Left renal cortex interstitium (tissue), 4 donors: Measurements from ENCODE around the gene TMEM132D. TPM values are rescaled to one million over a fixed set of nuclear protein-coding genes. Genes with fewer than 3 reads are reported as not detected.
"Not testable (repeated sequence)": the region's sequence is repeated elsewhere in the genome, so short reads cannot be mapped to it uniquely, and the experiment has no call there.

Experiments used
- DNase-seq, 4 donors: peaks; one replicate each; pipeline ENCODE4 v3.0.0-alpha.2; 2013; ENCODE audit warnings: low read depth in 4 of 4, low spot score in 2 of 4, missing footprints in 1 of 4
- polyA plus RNA-seq, 4 donors: library from polyadenylated mRNA; unstranded; fragments of 120-200 nt; gene quantifications; one replicate each; pipeline ENCODE4 v1.2.1, GENCODE V29; 2013; ENCODE audit not compliant: insufficient read length in 4 of 4

Gene TMEM132D
- polyA plus RNA-seq, 4 donors, result 1.2 to 2.3 (median 2.0) TPM

DNA sequence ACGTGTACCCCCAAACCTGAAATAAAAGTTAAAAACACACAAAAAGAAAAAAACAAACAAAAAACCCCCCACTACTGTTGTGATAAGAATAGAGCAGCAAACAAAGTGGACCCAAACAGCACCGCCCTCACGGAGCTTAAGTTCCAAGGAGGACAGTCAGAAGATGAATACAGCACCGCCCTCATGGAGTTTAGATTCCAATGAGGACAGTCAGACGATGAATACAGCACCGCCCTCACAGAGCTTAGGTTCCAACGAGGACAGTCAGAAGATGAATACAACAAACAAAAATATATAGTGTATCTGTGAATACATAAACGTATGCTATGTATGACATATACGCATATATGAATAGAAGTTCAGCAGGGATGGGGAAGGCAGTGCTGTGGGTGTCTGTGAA lies 696.7 kb downstream of the TMEM132D start:
- no peak for DNase-seq

DNA sequence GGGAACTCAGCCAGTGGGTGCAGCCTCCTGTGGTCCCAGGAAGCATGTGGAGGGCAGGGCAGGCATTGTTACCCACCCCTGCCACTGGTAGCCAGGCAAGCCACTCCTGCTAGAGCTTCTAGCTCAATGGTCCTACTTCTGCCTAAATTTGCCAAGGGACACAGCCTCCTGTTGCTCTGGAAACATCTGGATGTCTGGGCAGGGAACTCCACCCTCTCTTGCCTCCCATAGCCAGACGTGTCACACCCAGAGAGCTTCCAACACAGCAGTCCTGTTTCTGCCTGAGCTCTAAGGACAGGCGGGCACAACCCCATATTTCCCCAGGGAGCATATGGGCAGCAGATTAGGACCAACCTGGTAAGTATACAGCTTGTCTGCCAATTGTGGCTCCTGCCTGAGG lies 700.4 kb downstream of the TMEM132D start:
- DNase-seq, result no peak

DNA sequence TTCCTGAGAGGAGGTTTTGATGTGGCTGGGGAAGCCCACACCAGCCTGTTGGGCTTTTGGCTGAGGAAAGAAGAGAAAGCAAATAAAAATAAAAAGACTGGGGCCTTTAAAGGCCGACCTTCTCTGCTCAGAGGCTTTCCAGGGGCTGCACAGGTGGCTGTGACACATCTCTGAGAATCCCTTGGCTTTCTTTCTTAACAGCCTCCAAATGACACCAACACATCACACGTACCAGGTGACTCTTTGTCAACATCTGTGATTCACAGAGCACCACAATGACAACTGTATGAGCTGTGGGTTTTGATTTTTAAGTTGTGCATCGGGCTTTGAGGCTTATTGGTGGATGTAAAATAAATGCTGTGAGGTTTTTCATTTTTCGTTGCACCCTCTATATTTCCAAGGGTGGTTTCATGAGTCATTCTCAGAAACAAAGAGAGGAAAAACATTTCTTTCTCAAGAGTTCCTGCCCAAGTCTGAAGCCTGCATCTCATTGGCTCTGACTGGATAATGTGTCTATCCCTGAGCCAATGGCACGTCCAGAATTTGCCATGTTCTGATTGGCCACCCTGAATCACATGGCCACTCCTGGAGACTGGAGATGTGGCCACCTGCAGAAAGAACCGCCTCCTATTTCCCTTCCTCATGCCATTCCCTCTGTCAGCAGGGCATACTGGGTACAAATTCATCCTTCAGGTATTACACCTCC lies 701.6 kb downstream of the TMEM132D start:
- no peak for DNase-seq

DNA sequence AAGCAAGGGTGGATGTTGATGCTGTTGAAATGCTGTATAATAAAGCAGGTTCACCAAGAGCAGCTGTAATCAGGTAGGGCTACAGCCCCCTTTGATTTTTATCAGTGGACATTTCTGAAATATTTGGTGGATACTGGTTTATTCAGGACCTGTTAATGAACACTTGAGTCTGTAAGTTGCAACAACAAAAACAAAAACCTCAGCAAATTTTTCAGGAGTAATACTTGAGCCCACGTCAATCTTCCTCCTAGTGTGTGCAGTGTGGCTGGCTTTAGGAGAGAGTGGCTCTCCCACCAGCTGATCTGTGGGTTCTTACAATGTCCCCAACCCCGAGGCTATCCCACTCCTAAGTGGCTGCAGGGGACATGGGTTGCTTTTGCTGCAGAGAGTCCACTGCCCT lies 702.8 kb downstream of the TMEM132D start:
- DNase-seq, result no peak

DNA sequence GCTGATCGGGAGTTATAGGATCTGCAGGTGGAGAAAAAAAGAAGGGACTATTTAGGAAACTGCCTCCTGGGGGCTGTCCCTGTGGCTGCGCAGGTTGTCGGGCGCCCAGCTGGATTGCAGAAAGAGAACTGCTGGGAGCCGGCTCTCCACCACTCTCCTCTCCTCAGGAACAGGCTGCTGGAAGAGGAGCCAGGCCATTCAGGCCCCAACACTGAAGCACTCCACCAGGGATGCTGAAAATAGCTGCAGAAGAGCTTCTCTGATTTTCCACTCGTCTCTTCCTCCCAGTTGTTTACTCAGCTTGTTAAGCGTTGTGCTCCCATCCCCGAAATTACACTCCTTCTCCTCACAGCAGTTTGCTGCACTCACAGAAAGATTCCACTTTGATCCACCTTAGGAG lies 703.2 kb downstream of the TMEM132D start:
- no peak for DNase-seq

DNA sequence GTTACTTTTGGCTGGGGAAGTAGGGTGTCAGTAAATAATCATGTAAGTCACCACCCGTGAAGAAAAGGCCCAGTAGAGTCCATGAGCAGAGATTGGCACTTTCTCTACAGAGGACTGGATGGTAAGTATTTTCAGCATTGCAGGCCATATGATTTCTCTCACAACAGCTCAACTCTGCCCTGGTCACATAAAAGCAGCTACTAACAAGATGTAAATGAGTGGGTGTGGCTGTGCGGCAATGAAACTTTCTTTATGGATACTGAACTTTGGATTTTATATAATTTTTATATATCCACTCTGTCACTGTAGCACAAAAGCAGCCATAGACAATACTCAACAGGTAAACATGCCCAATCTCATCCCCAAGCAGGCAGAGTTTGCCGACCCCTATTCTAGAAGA lies 706.9 kb downstream of the TMEM132D start:
- no peak for DNase-seq

DNA sequence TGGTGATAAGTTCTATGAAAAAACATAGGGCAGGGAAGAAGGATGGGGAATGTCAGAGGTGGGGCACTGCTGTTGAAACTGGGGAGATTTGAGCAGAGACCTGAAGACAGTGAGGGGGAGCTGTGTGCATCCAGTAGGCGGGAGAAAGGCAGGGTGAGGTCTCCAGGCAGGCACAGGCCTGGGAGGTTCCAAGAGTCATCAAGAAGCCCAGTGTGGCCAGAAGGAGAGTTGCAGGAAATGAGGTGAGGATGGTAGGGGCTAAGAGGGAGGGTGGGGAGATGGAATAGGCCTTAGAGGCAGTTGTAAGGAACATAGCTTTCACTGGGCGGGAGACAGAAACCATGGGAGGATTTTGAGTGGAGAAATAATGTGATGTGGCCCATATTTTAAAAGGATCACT lies 708.7 kb downstream of the TMEM132D start:
- DNase-seq, result no peak

DNA sequence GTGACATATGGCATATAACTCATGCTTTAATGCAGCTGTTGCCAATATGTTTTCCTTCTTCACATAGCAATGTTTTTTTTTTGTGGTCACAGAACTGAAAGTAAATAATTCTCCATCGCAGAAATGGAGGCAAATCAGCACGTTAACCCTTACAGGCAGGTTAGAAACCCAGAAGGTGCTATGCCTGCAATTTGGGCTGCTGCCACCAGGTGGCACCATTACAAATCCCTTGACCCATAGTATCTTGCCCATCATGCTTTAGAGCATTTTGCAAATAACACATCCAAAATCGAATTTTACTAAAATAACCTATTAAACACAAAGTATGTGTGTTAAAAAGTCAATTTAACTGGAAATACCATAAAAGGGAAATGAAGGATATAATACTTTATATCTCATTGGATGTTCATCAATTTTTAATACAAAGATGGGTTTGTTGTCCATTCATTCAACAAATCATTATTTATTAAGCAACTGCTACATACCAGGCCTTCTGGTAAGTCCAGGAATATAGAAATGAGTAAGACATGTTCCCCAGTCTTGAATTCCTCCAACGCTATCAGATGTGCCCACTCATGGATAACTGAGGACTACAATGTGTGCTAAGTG lies 710.5 kb downstream of the TMEM132D start:
- DNase-seq, result no peak

DNA sequence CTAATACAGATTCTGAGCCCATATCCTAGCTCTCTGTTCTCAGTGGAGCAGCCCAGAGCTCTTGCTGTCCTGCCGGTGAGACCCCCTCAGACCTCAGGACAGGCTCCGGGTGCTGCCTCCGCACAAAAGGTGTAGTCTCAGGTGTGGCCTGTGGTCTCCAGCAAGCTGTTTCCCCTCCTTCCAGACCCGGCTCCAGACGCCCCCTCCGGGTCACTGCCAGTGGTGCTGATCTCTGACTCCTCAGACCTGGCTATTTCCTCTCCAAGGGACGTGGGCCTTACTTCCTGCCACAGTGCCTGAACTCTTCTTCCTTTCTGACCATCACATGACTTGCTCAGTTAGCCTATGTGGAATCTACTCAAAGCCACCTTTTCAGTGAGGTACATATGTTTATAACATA lies 713.0 kb downstream of the TMEM132D start:
- no peak for DNase-seq

DNA sequence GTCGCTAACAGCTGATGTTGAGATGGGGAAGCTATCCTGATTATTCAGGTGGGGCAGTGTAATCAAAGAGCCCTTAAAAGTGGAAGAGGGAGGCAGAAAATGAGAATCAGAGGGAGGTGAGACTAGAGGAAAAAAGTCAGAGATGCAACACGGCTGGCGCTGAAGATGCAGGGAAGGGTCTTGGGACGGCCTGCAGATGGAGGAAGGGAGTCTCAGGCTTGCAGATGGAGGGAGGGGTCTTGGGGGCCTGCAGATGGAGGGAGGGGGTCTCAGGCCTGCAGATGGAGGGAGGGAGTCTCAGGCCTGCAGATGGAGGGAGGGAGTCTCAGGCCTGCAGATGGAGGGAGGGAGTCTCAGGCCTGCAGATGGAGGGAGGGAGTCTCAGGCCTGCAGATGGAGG lies 713.9 kb downstream of the TMEM132D start:
- not testable (repeated sequence) for DNase-seq

DNA sequence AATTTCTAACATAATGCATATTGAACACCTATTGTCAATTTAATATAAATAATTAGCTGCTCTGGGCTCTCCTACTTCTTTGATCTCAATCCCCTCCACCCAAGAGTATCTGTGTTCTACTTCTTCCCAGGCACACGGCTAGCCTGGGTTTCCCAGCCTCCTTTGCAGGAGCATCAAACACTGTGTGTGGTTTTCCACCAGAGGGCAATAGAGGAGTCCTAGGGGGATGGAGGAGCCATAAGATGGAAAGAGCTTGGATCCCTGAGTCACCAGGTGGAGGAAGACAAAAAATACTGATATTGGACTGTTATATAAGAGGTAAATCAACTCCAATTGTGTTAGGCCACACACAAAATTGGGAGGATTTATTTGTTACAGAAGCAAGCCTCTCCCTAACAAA lies 716.9 kb downstream of the TMEM132D start:
- no peak for DNase-seq

DNA sequence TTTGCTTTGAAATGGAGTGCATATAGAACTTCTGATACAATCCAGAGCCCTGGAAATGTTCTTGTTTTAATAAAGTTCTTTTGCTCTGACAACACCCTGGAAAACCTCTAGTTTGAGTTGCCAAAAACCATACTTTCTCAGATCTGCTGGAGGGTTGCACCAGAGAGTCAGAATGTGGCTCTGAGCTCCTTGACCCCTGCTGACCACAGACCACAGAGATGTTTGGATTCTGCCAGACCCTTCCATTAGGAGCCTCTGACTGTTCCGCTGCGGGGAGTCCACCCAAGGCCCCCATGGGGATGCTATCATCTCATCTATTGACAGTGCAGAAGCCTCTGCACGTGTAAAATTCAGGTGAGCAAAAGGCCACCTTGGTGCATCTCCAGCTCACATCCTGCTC lies 718.0 kb downstream of the TMEM132D start:
- no peak for DNase-seq

DNA sequence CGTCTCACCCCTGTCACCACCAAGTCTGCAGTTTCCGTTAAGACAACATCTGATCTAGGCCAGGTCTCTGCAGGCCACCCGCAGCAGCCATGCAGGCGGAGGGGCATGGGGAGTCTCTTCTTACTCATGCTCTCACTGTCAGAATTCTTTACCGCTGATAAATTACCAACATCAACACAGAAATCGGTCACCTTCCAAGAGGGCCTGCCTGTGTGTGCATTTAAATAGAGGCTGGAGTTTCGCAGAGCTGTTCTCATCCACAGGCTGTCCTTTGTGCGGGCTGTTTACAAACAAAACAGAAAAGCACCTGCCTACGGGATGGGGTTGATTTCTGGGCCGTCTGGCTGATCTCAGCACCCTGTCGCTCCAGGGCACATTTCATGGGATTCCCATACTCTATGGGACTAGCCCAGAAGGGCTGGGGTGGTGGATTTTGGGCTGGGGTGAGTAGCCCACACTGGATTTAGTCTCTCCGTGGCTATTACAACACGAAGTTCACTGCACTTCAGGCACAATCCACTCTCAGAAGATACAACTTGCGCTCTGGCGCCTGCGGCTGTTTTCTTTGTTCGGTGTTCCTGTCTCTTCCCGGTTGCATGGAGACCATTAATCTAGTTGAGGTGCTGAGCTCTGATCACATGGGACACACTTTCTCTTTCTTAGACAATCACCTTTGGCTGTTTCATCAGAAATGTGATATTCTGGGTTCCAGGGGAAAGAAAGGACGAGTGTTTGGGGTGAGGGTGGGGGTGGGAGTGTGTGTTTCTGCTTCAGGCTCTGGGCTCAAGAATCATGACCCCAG lies 719.5 kb downstream of the TMEM132D start:
- peak in 1 of 4 donors; percentile 34 for DNase-seq

DNA sequence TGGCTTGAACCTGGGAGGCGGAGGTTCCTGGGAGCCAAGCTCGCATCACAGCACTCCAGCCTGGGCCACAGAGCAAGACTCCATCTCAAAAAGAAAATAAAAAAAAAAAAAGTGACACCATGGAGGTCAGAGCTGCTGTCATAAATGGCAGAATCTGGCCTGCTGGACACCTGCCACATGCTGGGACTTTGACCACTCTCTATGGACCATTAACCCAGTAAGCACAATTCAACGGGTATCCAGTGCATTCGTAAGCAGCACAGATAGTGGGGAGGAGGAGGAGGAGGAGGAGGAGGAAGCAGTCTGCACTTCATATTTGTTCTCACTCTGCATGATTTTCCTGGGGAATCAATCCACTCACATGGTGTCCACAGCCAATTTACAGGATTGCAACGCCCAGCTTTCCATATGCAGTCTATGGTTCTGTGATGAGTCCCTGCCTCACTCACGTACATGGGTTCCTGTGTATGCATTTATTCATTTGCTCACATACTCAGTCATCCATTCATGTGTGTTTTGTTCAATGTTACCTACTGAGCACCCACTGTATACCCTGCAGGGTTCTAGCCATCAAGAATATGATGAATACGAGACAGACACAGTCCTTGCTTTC lies 723.8 kb downstream of the TMEM132D start:
- no peak for DNase-seq

DNA sequence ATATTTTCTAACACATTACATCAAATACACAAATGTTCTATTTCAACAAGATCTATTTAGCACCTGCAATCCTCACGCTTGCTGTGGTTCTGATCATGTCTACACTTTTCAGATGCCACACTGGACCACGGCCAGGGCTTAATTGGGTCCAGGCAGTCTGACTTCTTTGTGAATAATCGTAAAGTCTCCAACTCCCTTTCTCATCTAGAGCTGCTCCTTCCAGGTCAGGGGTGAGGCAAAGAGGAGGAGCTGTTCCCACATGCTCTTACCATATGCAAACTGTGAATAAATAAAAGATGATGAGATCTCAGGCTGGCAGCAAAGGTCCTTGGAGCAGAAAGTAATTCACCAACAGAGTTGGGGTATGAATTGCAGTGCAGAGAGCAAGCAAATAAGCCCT lies 733.9 kb downstream of the TMEM132D start:
- no peak for DNase-seq

DNA sequence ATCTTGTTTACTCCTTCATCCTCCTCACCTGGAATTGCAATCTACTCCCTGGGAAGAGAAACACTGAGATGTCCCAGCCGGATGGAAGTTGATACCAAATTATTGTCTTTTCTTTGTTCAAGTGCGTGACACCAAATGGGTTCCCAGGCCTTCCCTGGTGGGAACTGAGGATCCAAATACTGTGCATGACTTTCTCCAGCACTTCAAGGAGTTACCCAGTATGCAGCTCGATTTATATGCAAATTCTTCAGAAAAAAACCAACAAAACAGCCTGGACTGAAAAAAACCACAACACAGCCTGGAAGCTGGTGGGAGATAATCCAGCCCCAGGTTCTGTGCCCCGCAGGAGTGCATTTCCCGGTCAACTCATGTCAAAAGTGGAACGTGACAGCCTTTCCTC lies 740.0 kb downstream of the TMEM132D start:
- no peak for DNase-seq

DNA sequence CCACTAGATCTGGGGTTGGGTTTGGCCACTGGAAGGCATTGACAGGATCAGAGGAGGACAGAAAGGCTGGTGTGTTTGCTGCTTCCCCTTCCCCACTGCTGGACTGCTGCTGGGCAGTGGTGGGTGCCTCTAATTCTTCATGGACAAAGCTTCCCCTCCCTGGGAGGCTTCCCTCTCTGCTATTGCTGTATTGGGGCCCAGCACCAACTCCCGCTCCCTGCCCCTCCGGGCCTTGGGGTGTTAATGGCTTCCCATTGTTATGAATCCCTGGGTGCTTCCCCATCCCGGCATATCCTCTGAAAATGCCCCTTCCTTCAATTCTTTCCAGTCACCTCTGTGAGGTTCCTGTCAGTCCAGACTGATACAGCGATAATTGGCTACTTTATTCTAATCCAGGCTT lies 740.4 kb downstream of the TMEM132D start:
- DNase-seq, result no peak

DNA sequence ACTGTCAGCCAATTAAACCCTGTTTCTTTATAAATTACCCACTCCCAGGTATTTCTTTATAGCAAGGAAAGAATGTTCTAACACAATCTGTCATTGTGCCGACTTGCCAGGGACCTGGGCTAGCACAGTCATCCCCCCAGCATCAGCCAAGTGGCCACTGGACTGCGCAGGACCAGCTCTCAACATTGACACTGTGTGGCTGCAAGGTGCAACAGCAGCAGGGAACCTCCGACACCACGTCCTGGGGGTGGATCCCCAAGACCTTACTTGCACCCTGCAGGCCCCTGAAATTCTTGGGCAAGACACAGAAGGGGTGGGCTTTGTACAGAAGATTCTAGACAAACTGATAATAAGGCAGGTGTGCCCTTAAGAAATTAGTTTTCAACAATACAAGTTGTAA lies 741.0 kb downstream of the TMEM132D start:
- DNase-seq, result no peak

DNA sequence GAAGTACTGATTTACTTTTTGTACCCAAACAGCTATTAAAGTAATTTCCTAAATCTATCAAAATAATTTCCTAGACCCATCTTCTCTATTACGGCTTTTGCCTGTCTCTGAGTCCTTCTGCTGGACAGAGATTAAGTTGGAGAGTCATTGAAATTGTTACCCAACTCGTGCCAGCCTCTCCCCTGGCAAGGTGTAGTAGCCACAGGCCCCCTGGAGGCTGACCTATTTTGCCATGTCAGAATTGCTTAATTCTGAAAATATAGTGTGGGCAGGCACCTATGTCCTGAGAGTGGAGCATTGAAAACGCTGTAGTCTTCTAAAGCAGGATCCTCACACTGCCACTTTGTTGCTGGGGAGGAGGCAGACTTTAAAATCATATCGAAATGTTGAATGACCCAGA lies 742.3 kb downstream of the TMEM132D start:
- DNase-seq, result no peak

DNA sequence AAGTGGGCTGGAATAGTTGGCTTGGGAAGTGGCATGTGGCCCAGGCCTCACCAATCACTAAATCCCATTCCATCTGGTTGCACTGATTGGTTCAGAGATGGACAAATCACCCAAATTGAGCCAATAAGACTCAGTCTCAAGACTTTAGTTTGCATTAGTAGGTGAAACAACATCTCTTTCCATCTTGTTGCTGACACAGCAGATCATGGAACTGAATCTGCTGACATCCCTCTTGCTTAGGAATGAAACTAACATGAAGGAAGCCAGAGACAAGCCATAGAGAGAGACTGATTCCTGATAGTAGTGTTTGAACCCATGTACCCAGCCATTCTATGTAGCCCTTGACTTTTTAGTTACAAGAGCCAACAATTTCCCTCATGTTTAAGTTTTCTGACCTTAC lies 743.5 kb downstream of the TMEM132D start:
- no peak for DNase-seq

DNA sequence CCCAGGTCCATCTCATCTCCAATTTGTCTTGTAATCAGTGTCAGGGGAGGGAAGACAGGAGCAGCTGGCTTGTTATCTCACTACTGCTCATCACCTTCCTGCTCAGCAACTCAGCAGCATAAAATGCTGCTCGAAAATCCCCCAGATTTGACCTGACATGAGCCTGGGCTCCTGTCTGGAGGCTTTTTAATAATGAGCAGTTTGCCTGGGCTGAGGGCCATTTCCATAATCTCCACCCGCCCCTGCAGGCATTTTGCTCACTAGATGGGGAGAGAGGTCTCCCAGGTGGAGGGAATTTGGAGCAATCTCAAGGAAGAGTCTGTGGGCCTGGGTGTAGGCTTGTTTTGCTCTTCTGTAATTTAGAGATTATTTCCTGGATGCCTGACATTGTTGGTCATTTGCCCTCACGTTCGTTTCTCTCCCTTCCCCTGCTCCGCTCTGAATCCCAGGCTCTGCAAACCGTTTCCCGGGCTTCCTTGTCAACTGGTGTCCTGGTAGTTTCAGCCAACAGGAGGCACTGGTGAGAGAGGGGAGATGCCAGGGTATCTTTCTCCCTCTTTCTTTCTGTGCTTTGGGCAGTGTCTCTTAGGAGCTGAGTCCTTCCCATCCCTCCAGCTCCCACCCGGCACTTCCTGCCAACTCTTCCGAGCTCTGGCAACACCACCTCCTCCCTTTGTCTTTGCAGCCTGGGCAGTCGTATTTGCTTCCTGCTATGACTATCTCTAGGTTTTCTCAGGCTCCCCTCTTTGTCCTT lies 751.3 kb downstream of the TMEM132D start:
- DNase-seq, result no peak
